ENCODE measurements around the gene TCF25.

- no peak for TF ChIP-seq POLR2A (IDR thresholded peaks at IDR 0.05)
- no peak for TF ChIP-seq CTCF (IDR thresholded peaks at IDR 0.05 in 8 of 11, conservative IDR thresholded peaks at IDR 0.05 in 3 of 11)
- TF ChIP-seq POLR2AphosphoS5 (IDR thresholded peaks at IDR 0.05) = no peak
These were observed 84.7 kb downstream of the TCF25 start for GRCh38 chr16:89958068-89958467.

All from spleen (tissue), 7 donors.